Peyer's patch (tissue), 4 donors: ENCODE data around the gene PIP5K1B. TPM values are rescaled to one million over a fixed set of nuclear protein-coding genes. Genes with fewer than 3 reads are reported as not detected.

Experiments used
- DNase-seq, 3 donors: peaks; one replicate each; pipeline ENCODE4 v3.0.0-alpha.2; 2017 to 2019
- H3K27ac ChIP-seq, 4 donors: fragments of 200-600 bp; sonication (generic); one replicate each; pipeline ENCODE4 v1.5.1; 2016 to 2019
- H3K27me3 ChIP-seq, 2 donors: fragments of 200-600 bp; sonication (generic); one replicate each; pipeline ENCODE4 v1.5.1; 2019
- H3K36me3 ChIP-seq, 3 donors: fragments of 200-600 bp; sonication (generic); one replicate each; pipeline ENCODE4 v1.5.1; 2016 to 2019
- H3K4me1 ChIP-seq, 4 donors: fragments of 200-600 bp; sonication (generic); one replicate each; pipeline ENCODE4 v1.5.1; 2016 to 2019
- H3K4me3 ChIP-seq, 4 donors: fragments of 200-600 bp; sonication (generic); 1 replicate in 3 of 4; 2 replicates in 1 of 4; pipeline ENCODE4 v1.5.1; 2016 to 2019; ENCODE audit warnings: mild to moderate bottlenecking in 1 of 4
- H3K9me3 ChIP-seq, 4 donors: fragments of 200-600 bp; sonication (generic); one replicate each; pipeline ENCODE4 v1.5.1; 2016 to 2019; ENCODE audit warnings: mild to moderate bottlenecking in 1 of 4
- POLR2A ChIP-seq, 2 donors: fragments of 450-650 bp; IDR thresholded peaks; one replicate each; pipeline ENCODE4 v1.5.1; 2017; ENCODE audit warnings: antibody characterized with exemption in 2 of 2, mild to moderate bottlenecking in 2 of 2, moderate library complexity in 2 of 2
- total RNA-seq, 4 donors: library from RNA; depleted of rRNA; stranded (reverse); fragments of >200 nt; gene quantifications; one replicate each; pipeline ENCODE4 v1.1.0, GENCODE V29; 2016
- TF ChIP-seq, protein P1 (sequence below), 6 experiments: fragments of 450-650 bp in 4 of 6; fragments of 200-600 bp in 2 of 6; sonication (generic) in 1 of 6; IDR thresholded peaks; one replicate each; pipeline ENCODE4 v1.5.1; 2017 to 2019; ENCODE audit warnings: antibody characterized with exemption in 6 of 6, mild to moderate bottlenecking in 3 of 6, moderate library complexity in 1 of 6

PIP5K1B gene
- total RNA-seq, 4 donors from 2014 or later: 15.7 to 60.1 (median 54.4) TPM

DNA sequence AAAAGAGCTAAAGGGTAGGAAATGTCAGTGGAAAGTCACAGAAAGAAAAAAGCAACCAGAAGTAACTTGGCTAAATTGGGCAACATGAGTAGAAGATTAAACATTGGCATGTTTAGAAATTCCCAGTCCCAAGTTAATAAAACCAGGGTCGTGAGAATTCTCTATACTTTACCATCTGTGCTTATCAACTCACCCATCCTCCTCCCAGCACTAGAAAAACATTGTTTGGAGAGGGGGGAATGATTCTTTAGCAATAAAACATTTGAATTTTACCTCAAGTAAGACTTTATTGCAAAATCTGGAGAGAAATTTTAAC lies 229.2 kb downstream of the PIP5K1B start:
- TF ChIP-seq POLR2A (IDR thresholded peaks at IDR 0.05): no peak
- TF ChIP-seq, protein P1, sequence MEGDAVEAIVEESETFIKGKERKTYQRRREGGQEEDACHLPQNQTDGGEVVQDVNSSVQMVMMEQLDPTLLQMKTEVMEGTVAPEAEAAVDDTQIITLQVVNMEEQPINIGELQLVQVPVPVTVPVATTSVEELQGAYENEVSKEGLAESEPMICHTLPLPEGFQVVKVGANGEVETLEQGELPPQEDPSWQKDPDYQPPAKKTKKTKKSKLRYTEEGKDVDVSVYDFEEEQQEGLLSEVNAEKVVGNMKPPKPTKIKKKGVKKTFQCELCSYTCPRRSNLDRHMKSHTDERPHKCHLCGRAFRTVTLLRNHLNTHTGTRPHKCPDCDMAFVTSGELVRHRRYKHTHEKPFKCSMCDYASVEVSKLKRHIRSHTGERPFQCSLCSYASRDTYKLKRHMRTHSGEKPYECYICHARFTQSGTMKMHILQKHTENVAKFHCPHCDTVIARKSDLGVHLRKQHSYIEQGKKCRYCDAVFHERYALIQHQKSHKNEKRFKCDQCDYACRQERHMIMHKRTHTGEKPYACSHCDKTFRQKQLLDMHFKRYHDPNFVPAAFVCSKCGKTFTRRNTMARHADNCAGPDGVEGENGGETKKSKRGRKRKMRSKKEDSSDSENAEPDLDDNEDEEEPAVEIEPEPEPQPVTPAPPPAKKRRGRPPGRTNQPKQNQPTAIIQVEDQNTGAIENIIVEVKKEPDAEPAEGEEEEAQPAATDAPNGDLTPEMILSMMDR (IDR thresholded peaks at IDR 0.05): no peak
- no peak overlapping the region for H3K27ac ChIP-seq
- DNase-seq: no peak
- H3K27me3 ChIP-seq: no peaks in the 10 kb centered on the region
- H3K4me3 ChIP-seq: no peak overlapping the region
- no peaks in the 10 kb centered on the region for H3K36me3 ChIP-seq
- no peaks in the 10 kb centered on the region for H3K4me1 ChIP-seq
- H3K9me3 ChIP-seq: no peaks in the 10 kb centered on the region

DNA sequence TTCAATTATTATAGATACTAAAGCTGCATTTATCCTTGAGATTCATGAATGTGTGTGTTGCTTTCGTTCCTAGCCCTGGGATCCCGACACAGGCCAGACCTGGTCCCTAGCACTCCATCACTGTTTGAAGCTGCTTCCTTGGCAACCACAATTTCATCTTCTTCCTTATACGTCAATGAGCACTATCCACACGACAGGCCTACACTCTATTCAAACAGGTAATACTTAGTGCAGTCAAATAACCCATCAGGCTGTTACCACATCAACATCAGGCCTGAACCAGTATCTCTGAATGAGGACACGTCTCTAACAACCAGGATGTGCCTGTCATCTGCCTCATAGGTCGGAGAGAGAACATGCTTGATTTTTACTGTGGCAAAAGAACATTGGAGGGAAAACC lies 235.5 kb downstream of the PIP5K1B start:
- Histone ChIP-seq H3K36me3 (peaks cover 0 to 14% (median 0%) of the 10 kb centered on the region in 3 donors), H3K27me3 (no peaks in the 10 kb centered on the region)

DNA sequence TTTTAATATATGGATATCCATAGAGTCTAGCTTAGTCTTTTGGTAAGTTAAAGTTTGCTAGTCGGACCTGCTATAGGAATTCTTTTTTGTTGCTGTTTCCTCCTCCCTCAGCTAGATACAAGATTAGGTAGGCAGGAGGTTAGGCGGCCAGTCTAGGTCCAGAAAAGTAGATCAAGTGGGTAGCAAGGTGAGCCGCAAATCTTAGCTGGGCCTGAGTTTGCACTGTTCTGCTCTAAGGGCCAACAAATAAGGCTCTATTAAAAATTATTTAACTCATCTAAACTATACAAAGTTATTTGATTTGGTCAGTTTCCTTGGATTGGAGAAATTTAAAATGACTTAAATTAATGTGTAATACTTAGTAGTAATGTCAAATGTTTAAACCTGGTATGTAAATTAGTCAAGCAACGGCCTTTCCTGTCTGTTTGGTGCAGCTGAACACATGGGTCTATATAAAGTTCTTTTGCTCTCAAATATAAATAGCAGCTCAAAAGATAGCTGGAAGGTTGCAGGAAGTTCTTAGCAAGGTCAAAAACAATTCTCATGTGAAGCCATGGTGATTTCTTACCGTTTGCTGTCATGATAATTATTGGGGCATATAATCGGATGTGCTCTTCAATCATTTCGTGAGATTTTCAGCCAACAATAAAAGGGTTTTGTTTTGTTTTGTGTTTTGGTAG lies 236.9 kb downstream of the PIP5K1B start:
- peaks cover 0 to 14% (median 0%) of the 10 kb centered on the region in 3 donors for H3K36me3 ChIP-seq
- H3K27ac ChIP-seq: no peak overlapping the region
- H3K9me3 ChIP-seq: no peaks in the 10 kb centered on the region
- no peaks in the 10 kb centered on the region for H3K27me3 ChIP-seq
- no peak overlapping the region for H3K4me3 ChIP-seq
- DNase-seq: no peak
- no peaks in the 10 kb centered on the region for H3K4me1 ChIP-seq
- TF ChIP-seq, protein P1 (IDR thresholded peaks at IDR 0.05): no peak
- TF ChIP-seq POLR2A (IDR thresholded peaks at IDR 0.05): no peak

More for the DNA sequence above, 235.5 kb downstream of the PIP5K1B start:
- Histone ChIP-seq H3K4me1 (no peaks in the 10 kb centered on the region), H3K9me3 (no peaks in the 10 kb centered on the region), H3K4me3 (no peak overlapping the region), H3K27ac (no peak overlapping the region)
- no peak for TF ChIP-seq POLR2A (IDR thresholded peaks at IDR 0.05)
- TF ChIP-seq, protein P1 (IDR thresholded peaks at IDR 0.05): no peak
- DNase-seq: no peak

DNA sequence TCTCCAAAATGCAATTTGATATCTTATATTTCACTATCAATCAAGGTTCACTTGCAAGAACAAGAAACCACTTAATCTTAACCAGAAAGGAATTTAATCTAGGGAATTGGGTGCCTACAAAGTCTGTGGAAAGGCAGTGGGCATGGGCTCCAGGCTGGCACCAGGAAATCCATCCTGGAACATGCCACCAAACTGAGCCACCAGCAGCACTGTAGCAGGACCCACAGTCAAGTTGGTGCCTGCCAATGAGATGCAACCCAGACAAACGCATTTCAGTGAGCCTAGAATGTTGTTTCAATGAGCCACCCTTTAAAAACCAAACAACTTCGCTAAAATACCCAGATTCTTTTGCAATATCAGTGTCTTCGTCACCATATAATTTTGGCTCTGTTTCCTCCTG lies 237.8 kb downstream of the PIP5K1B start:
- Histone ChIP-seq H3K27ac (no peak overlapping the region), H3K36me3 (peaks cover 0 to 14% (median 0%) of the 10 kb centered on the region in 3 donors), H3K4me3 (no peak overlapping the region), H3K4me1 (no peaks in the 10 kb centered on the region), H3K9me3 (no peaks in the 10 kb centered on the region), H3K27me3 (no peaks in the 10 kb centered on the region)
- no peak for DNase-seq
- TF ChIP-seq, protein P1 (IDR thresholded peaks at IDR 0.05): no peak
- TF ChIP-seq POLR2A (IDR thresholded peaks at IDR 0.05): no peak

DNA sequence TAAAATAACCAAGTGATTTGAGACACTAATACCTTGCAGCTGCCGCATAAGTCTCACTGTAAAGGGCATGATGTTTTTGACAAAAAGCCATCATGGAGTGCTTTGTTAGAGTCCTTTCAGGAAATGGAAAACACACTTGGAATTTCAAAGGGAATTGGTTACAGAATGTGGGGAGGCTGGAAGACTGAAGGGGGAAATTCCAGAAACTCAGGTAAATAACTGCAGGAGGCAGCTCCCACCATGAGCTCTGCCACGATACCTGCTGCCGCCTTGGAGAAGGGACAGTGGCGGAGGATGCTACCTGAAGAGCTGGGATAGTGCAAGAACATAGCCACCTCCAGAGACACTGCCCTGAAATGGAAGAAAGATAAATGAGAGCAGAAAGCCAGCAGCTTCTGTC lies 242.0 kb downstream of the PIP5K1B start:
- Histone ChIP-seq H3K27me3 (no peaks in the 10 kb centered on the region), H3K4me3 (no peak overlapping the region), H3K9me3 (no peaks in the 10 kb centered on the region), H3K36me3 (peaks cover 0 to 17% (median 0%) of the 10 kb centered on the region in 3 donors), H3K4me1 (no peaks in the 10 kb centered on the region), H3K27ac (no peak overlapping the region)
- DNase-seq: no peak
- TF ChIP-seq, protein P1 (IDR thresholded peaks at IDR 0.05): no peak
- TF ChIP-seq POLR2A (IDR thresholded peaks at IDR 0.05): no peak
